Measurements from ENCODE around the gene EHMT1. TPM values are rescaled to one million over a fixed set of nuclear protein-coding genes. Genes with fewer than 3 reads are reported as not detected.
A peak's percentile ranks its signal among the peaks of the same experiment; 100 is the strongest.
"Not testable (repeated sequence)": the region's sequence is repeated elsewhere in the genome, so short reads cannot be mapped to it uniquely, and the experiment has no call there.

EHMT1 gene
- total RNA-seq, 5 donors from 2014 or later (not counting 1 experiment from before 2014, with no cell fraction given) = 113 to 124 (median 121) TPM

DNA sequence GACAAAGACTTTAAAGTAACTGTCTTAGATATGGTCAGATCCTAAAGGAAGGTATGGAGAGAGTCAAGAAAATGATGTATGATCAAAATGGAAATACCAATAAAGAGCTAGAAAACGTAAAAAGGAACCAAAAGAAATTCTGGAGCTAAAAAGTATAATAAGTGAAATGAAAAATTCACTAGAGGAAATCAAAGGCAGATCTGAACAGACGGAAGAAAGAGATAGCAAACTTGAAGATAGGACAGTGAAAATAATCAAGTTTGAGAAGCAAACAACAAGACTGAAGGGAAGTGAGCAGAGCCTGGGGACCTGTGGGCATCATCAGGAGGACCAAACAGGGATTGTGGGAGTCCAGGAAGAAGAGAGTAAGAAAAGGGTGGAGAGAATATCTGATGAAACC lies 115.4 kb downstream of the EHMT1 start:
- no peak overlapping the region for H3K27ac ChIP-seq (ENCODE audit: low read length)
- Mint-ChIP-seq H3K27me3 (no peaks in the 10 kb centered on the region), H3K36me3 (peaks cover 65% of the 10 kb centered on the region), H3K9me3 (peaks cover 10 to 16% (median 11%) of the 10 kb centered on the region in 3 donors), H3K4me1 (peaks cover 15 to 22% (median 22%) of the 10 kb centered on the region in 3 donors), H3K4me3 (no peak overlapping the region), H3K27ac (peak overlapping the region in 1 of 2 donors; percentile 23)
- ATAC-seq (replicated peaks in 1 of 4) (no peak), DNase-seq (no peak)
- no peaks in the 10 kb centered on the region for H3K27me3 ChIP-seq (replicated peaks in 1 of 2; ENCODE audit: control insufficient read depth in 2 of 2, extremely low read depth in 1 of 2, insufficient read depth in 2 of 2, low read length in 1 of 2)
- 88% methylated on average over 2 of the region's 2 CpGs for WGBS (ENCODE audit: insufficient coverage)
- ChIA-PET POLR2A (no interaction called here), CTCF (no interaction called here)
- H3K36me3 ChIP-seq (ENCODE audit: control insufficient read depth in 2 of 2, extremely low read depth in 1 of 2, insufficient read depth in 1 of 2, low read length in 1 of 2) = peaks cover 13 to 46% of the 10 kb centered on the region in 2 donors
- H3K4me3 ChIP-seq (ENCODE audit: control insufficient read depth in 1 of 2, extremely low read depth in 1 of 2, low read length in 1 of 2) = no peak overlapping the region
- peaks cover 7% of the 10 kb centered on the region for H3K9me3 ChIP-seq
- H3K4me1 ChIP-seq (ENCODE audit: control insufficient read depth in 1 of 2, extremely low read depth in 1 of 2, insufficient read depth in 2 of 2, low read length in 2 of 2) = no peaks in the 10 kb centered on the region

DNA sequence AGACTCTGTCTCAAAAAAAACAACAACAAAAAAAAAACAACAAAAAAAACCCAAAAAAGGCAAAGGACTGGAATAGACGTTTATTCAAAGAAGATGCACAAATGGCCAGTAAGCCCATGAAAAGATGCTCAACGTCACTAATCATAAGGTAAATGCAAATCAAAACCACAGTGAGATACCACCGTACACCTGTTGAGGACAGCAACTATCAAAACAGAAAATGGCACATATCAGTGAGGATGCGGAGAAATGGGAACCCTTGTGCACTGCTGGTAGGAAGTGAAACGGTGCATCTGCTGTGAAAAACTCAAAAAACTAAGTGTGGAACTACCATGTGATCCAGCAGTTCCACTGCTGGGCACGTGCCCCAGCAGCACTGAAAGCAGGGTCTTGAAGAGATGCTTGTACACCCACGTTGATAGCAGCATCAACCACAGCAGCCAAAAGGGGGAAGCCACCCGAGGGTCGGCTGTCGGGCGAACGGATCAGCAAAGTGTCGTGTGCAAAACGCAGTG lies 119.4 kb downstream of the EHMT1 start:
- H3K4me1 ChIP-seq (ENCODE audit: control insufficient read depth in 1 of 2, extremely low read depth in 1 of 2, insufficient read depth in 2 of 2, low read length in 2 of 2); H3K4me3 ChIP-seq (ENCODE audit: control insufficient read depth in 1 of 2, extremely low read depth in 1 of 2, low read length in 1 of 2); POLR2A ChIA-PET; H3K27me3 ChIP-seq (replicated peaks in 1 of 2; ENCODE audit: control insufficient read depth in 2 of 2, extremely low read depth in 1 of 2, insufficient read depth in 2 of 2, low read length in 1 of 2); H3K27me3 Mint-ChIP-seq; ATAC-seq (replicated peaks in 1 of 4); CTCF ChIA-PET; H3K27ac ChIP-seq (ENCODE audit: low read length); H3K9me3 ChIP-seq; DNase-seq; H3K4me3 Mint-ChIP-seq: not testable (repeated sequence)
- WGBS (ENCODE audit: insufficient coverage) = 90% methylated on average over 2 of the region's 14 CpGs
- H3K4me1 Mint-ChIP-seq = peaks cover 10 to 32% (median 28%) of the 10 kb centered on the region in 3 donors
- peak overlapping the region in 1 of 2 donors; percentile 79 for H3K27ac Mint-ChIP-seq
- peaks cover 10 to 16% (median 11%) of the 10 kb centered on the region in 3 donors for H3K9me3 Mint-ChIP-seq
- H3K36me3 Mint-ChIP-seq = peaks cover 46% of the 10 kb centered on the region
- H3K36me3 ChIP-seq (ENCODE audit: control insufficient read depth in 2 of 2, extremely low read depth in 1 of 2, insufficient read depth in 1 of 2, low read length in 1 of 2) = peaks cover 0 to 30% of the 10 kb centered on the region in 2 donors

DNA sequence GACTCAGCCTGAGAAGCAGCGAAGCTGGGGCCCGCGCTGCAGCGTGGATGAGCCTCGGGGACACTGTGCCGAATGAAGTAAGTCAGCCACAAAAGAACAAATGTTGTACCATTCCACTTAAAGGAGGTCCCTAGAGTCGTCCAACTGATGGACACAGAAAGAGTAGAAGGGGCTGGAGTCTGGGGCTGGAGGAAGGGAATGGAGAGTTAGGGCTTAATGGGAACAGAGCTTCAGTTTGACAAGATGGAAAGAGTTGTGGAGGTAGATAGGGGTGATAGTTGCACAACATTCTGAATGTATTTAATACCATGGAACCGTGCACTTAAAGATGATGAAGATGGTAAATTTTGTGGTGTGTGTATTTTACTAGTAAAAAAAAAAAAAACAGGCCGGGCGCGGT lies 119.9 kb downstream of the EHMT1 start:
- WGBS (ENCODE audit: insufficient coverage) = 87% methylated on average over 2 of the region's 11 CpGs
- H3K36me3 ChIP-seq (ENCODE audit: control insufficient read depth in 2 of 2, extremely low read depth in 1 of 2, insufficient read depth in 1 of 2, low read length in 1 of 2) = peaks cover 0 to 29% of the 10 kb centered on the region in 2 donors
- H3K4me1 ChIP-seq (ENCODE audit: control insufficient read depth in 1 of 2, extremely low read depth in 1 of 2, insufficient read depth in 2 of 2, low read length in 2 of 2) = no peaks in the 10 kb centered on the region
- CTCF ChIA-PET = no interaction called here
- POLR2A ChIA-PET = no interaction called here
- no peak for ATAC-seq (replicated peaks in 1 of 4)
- no peak for DNase-seq
- H3K27me3 ChIP-seq (replicated peaks in 1 of 2; ENCODE audit: control insufficient read depth in 2 of 2, extremely low read depth in 1 of 2, insufficient read depth in 2 of 2, low read length in 1 of 2) = no peaks in the 10 kb centered on the region
- H3K4me1 Mint-ChIP-seq = peaks cover 10 to 33% (median 29%) of the 10 kb centered on the region in 3 donors
- H3K27ac ChIP-seq (ENCODE audit: low read length) = no peak overlapping the region
- H3K36me3 Mint-ChIP-seq = peaks cover 46% of the 10 kb centered on the region
- H3K27ac Mint-ChIP-seq = no peak overlapping the region
- peaks cover 9 to 12% (median 10%) of the 10 kb centered on the region in 3 donors for H3K9me3 Mint-ChIP-seq
- no peak overlapping the region for H3K4me3 Mint-ChIP-seq
- H3K9me3 ChIP-seq = peaks cover 5% of the 10 kb centered on the region
- H3K27me3 Mint-ChIP-seq = no peaks in the 10 kb centered on the region
- H3K4me3 ChIP-seq (ENCODE audit: control insufficient read depth in 1 of 2, extremely low read depth in 1 of 2, low read length in 1 of 2) = no peak overlapping the region

DNA sequence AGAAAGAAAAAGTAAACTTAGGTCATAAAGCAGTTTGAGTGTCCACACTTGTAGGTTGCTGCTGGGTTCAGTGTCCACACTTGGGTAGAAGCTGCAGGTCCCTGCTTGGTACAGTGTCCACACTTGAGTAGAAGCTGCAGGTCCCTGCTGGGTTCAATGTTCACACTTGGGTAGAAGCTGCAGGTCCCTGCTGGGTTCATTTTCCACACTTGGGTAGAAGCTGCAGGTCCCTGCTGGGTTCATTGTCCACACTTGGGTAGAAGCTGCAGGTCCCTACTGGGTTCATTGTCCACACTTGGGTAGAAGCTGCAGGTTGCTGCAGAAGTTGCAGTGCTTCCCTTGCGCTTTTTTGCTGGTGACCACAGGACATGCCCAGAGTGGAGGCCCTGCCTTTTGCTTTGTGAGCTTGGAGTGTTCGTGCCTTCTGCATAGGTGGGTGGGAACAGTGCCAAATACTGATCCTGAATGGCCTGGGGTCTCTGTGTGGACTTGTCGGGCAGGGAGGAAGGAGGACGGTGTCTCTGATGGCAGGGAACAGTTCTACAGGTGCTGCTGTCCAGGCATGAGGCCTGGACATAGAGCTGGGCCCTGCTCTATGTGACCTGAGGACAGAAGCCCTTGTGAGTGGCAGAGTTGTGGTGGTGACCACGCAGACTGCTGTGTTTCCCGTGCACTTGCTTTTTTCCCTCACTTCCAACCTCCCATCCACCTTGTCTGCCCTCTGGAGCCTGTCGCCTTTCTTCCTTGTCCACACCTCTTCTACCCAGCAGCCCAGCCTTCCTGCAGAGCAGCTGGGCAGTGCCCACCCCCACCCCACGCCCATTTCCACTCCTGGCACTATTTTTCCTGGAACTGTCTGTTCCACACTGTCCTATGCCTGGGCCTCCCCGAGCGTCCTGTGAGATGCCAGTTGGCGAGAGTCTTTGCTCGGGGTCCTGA lies 120.8 kb downstream of the EHMT1 start:
- peaks cover 0 to 4% (median 4%) of the 10 kb centered on the region in 3 donors for H3K9me3 Mint-ChIP-seq
- WGBS (ENCODE audit: insufficient coverage) = 95% methylated on average over 12 of the region's 12 CpGs
- peaks cover 16 to 35% (median 29%) of the 10 kb centered on the region in 3 donors for H3K4me1 Mint-ChIP-seq
- POLR2A ChIA-PET = no interaction called here
- Histone ChIP-seq H3K4me3 (ENCODE audit: control insufficient read depth in 1 of 2, extremely low read depth in 1 of 2, low read length in 1 of 2) (no peak overlapping the region), H3K9me3 (no peaks in the 10 kb centered on the region), H3K27ac (ENCODE audit: low read length) (no peak overlapping the region), H3K27me3 (replicated peaks in 1 of 2; ENCODE audit: control insufficient read depth in 2 of 2, extremely low read depth in 1 of 2, insufficient read depth in 2 of 2, low read length in 1 of 2) (no peaks in the 10 kb centered on the region), H3K4me1 (ENCODE audit: control insufficient read depth in 1 of 2, extremely low read depth in 1 of 2, insufficient read depth in 2 of 2, low read length in 2 of 2) (no peaks in the 10 kb centered on the region), H3K36me3 (ENCODE audit: control insufficient read depth in 2 of 2, extremely low read depth in 1 of 2, insufficient read depth in 1 of 2, low read length in 1 of 2) (peaks cover 5 to 35% of the 10 kb centered on the region in 2 donors)
- no peak for ATAC-seq (replicated peaks in 1 of 4)
- DNase-seq = no peak
- H3K36me3 Mint-ChIP-seq = peaks cover 42% of the 10 kb centered on the region
- no peaks in the 10 kb centered on the region for H3K27me3 Mint-ChIP-seq
- CTCF ChIA-PET = interaction anchor here in 1 of 2 donors (0.5 kb wide), 1 partner anchor 26 kb away, joined by 3 read pairs; no protein-coding TSS in a partner anchor
- no peak overlapping the region for H3K4me3 Mint-ChIP-seq
- H3K27ac Mint-ChIP-seq = peak overlapping the region in 1 of 2 donors; percentile 58

DNA sequence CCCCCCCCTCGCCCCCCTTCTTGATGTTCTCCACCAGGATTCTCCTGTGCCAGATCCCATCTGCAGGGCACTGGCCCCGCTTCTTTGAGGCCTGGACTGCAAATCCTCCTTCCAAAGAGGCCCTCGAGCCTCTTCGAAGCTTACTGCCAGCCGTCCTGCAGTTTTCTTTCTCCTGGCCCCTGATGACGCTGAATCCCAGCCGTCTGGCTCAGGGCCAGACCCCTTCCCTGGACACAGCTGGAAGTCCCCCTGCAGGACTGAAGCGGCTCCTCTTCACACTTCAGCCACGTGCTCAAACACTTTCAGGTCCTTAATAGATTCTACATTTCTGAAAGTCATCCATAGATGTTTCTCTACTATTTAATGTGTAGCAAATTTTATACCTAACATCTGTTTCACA lies 121.5 kb downstream of the EHMT1 start:
- no peak overlapping the region for H3K27ac Mint-ChIP-seq

DNA sequence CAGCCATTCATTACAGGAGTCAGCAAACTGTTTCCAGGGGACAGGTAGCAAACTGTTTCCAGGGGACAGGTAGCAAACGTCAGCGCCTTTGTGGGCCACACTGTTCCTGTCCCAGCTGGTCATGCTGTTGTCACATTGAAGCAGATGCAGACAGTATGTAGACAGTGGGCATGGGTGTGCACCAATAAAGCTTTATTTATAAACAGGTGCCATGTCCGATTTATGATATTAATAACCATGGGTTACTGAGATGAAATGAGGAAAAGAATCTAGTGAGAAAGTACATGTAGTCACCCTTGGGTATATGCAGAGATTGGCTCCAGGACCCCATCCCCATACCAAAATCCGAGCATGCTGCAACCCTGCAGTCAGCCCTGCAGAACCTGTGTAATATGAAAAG lies 122.5 kb downstream of the EHMT1 start:
- ATAC-seq (replicated peaks in 1 of 4) = no peak
- Histone ChIP-seq H3K36me3 (ENCODE audit: control insufficient read depth in 2 of 2, extremely low read depth in 1 of 2, insufficient read depth in 1 of 2, low read length in 1 of 2) (peaks cover 10 to 42% of the 10 kb centered on the region in 2 donors), H3K27me3 (replicated peaks in 1 of 2; ENCODE audit: control insufficient read depth in 2 of 2, extremely low read depth in 1 of 2, insufficient read depth in 2 of 2, low read length in 1 of 2) (no peaks in the 10 kb centered on the region), H3K27ac (ENCODE audit: low read length) (no peak overlapping the region), H3K9me3 (no peaks in the 10 kb centered on the region), H3K4me3 (ENCODE audit: control insufficient read depth in 1 of 2, extremely low read depth in 1 of 2, low read length in 1 of 2) (no peak overlapping the region), H3K4me1 (ENCODE audit: control insufficient read depth in 1 of 2, extremely low read depth in 1 of 2, insufficient read depth in 2 of 2, low read length in 2 of 2) (peaks cover 7 to 10% of the 10 kb centered on the region in 2 experiments)
- no peak for DNase-seq
- H3K4me1 Mint-ChIP-seq = peaks cover 31 to 42% (median 39%) of the 10 kb centered on the region in 3 donors
- ChIA-PET CTCF (no interaction called here), POLR2A (interaction anchor here in 1 of 2 donors (0.6 kb wide), 1 partner anchor 25 kb away, joined by 3 read pairs; no protein-coding TSS in a partner anchor)
- H3K36me3 Mint-ChIP-seq = peaks cover 40% of the 10 kb centered on the region
- H3K4me3 Mint-ChIP-seq = no peak overlapping the region
- no peaks in the 10 kb centered on the region for H3K27me3 Mint-ChIP-seq
- 94% methylated on average over 2 of the region's 4 CpGs for WGBS (ENCODE audit: insufficient coverage)
- no peaks in the 10 kb centered on the region for H3K9me3 Mint-ChIP-seq
- peak overlapping the region in 1 of 2 donors; percentile 4 for H3K27ac Mint-ChIP-seq

More for the DNA sequence above, 121.5 kb downstream of the EHMT1 start:
- Histone ChIP-seq H3K27ac (ENCODE audit: low read length) (no peak overlapping the region), H3K9me3 (no peaks in the 10 kb centered on the region), H3K36me3 (ENCODE audit: control insufficient read depth in 2 of 2, extremely low read depth in 1 of 2, insufficient read depth in 1 of 2, low read length in 1 of 2) (peaks cover 6 to 41% of the 10 kb centered on the region in 2 donors), H3K4me3 (ENCODE audit: control insufficient read depth in 1 of 2, extremely low read depth in 1 of 2, low read length in 1 of 2) (no peak overlapping the region), H3K27me3 (replicated peaks in 1 of 2; ENCODE audit: control insufficient read depth in 2 of 2, extremely low read depth in 1 of 2, insufficient read depth in 2 of 2, low read length in 1 of 2) (no peaks in the 10 kb centered on the region), H3K4me1 (ENCODE audit: control insufficient read depth in 1 of 2, extremely low read depth in 1 of 2, insufficient read depth in 2 of 2, low read length in 2 of 2) (peaks cover under 1 to 3% of the 10 kb centered on the region in 2 experiments)
- WGBS (ENCODE audit: insufficient coverage) = 98% methylated on average over 7 of the region's 9 CpGs
- ATAC-seq (replicated peaks in 1 of 4) (no peak), DNase-seq (no peak)
- H3K4me1 Mint-ChIP-seq = peaks cover 21 to 38% (median 32%) of the 10 kb centered on the region in 3 donors
- peaks cover 0 to 4% (median 2%) of the 10 kb centered on the region in 3 donors for H3K9me3 Mint-ChIP-seq
- POLR2A ChIA-PET = no interaction called here
- no peaks in the 10 kb centered on the region for H3K27me3 Mint-ChIP-seq
- CTCF ChIA-PET = no interaction called here
- no peak overlapping the region for H3K4me3 Mint-ChIP-seq
- peaks cover 40% of the 10 kb centered on the region for H3K36me3 Mint-ChIP-seq

All from T-cell (primary cell).